Mesothelial cell of epicardium (in vitro differentiated cells): ENCODE results near the gene RERE. TPM values are rescaled to one million over a fixed set of nuclear protein-coding genes. Genes with fewer than 3 reads are reported as not detected.

Experiments used
- DNase-seq, 2 experiments: peaks; one replicate each; pipeline ENCODE4 v3.0.0; 2021; ENCODE audit warnings: low spot score in 2 of 2; ENCODE audit not compliant: unreplicated experiment in 2 of 2
- H3K27ac Mint-ChIP-seq: 2 replicates; pipeline ENCODE4 v1.8.0; 2021; ENCODE audit warnings: mixed read lengths
- H3K27me3 Mint-ChIP-seq: 2 replicates; pipeline ENCODE4 v1.8.0; 2021; ENCODE audit warnings: low read depth, mixed read lengths
- H3K36me3 Mint-ChIP-seq: 2 replicates; pipeline ENCODE4 v1.8.0; 2021; ENCODE audit warnings: mixed read lengths
- H3K4me1 Mint-ChIP-seq: 2 replicates; pipeline ENCODE4 v1.8.0; 2021; ENCODE audit warnings: mixed read lengths
- H3K4me3 Mint-ChIP-seq: 2 replicates; pipeline ENCODE4 v1.8.0; 2021; ENCODE audit warnings: mild to moderate bottlenecking, moderate library complexity, mixed read lengths
- H3K9me3 Mint-ChIP-seq: 2 replicates; pipeline ENCODE4 v1.8.0; 2021; ENCODE audit warnings: mixed read lengths
- total RNA-seq: library from RNA; stranded (reverse); gene quantifications from 3 replicates; pipeline ENCODE4 v1.2.1, GENCODE V29; 2021
- TF ChIP-seq, protein P1 (sequence below): fragments of 200-600 bp; sonication (generic); IDR thresholded peaks from one replicate; pipeline ENCODE4 v1.5.0; 2021; ENCODE audit warnings: antibody characterized with exemption; ENCODE audit not compliant: unreplicated experiment

RERE gene
- total RNA-seq, 1 donor from 2014 or later = 187 TPM

DNA sequence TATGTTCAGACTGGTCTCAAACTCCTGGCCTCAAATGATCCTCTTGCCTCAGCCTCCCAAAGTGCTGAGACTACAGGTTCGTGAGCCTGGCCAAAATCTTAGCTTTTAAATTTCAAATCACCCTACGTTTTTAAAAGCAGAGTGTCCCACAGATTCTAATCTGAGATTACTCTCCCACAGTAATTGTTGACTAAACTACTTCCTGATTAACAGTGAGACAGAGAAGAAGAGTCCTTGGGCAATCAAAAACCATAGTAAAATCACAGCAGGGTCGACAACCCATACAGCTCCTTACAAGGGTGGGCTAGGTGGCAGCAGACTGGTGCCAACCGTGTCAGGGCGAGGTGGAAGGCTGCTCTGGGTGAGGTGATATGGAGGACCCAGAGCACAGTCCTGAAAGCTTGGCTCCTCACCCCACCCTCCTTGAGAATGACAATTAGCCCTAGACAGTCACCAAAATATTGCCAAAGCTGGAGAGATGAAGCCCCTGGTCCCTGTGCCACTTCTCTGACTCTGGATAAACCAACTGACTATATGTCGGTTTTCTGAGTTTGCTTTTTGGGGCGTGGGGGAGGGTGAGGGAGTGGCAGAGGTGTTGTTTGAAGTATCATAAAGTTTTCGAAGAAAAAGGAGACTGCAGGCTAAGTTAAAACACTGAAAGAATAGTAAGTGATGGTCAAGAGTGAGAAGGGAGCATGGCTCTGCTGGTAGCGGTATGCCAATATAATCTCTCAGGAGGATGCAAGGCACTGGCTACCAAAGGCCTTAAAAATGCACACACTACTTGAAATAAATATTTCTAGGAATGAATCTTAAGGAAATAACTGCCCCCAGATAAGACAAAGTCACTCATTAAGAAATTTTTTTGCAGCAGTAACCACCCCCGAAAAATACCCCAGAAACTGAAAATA lies 412.7 kb downstream of the RERE start:
- Mint-ChIP-seq H3K9me3 (no peaks in the 10 kb centered on the region), H3K4me1 (peaks cover 33% of the 10 kb centered on the region), H3K27me3 (no peaks in the 10 kb centered on the region), H3K4me3 (no peak overlapping the region), H3K27ac (peak overlapping the region; percentile 18), H3K36me3 (peaks cover 25% of the 10 kb centered on the region)
- DNase-seq = no peak
- TF ChIP-seq, protein P1, sequence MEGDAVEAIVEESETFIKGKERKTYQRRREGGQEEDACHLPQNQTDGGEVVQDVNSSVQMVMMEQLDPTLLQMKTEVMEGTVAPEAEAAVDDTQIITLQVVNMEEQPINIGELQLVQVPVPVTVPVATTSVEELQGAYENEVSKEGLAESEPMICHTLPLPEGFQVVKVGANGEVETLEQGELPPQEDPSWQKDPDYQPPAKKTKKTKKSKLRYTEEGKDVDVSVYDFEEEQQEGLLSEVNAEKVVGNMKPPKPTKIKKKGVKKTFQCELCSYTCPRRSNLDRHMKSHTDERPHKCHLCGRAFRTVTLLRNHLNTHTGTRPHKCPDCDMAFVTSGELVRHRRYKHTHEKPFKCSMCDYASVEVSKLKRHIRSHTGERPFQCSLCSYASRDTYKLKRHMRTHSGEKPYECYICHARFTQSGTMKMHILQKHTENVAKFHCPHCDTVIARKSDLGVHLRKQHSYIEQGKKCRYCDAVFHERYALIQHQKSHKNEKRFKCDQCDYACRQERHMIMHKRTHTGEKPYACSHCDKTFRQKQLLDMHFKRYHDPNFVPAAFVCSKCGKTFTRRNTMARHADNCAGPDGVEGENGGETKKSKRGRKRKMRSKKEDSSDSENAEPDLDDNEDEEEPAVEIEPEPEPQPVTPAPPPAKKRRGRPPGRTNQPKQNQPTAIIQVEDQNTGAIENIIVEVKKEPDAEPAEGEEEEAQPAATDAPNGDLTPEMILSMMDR = no peak

GRCh38 chr1:8402109-8402710 lies 415.2 kb downstream of the RERE start:
- TF ChIP-seq, protein P1 = no peak
- Mint-ChIP-seq H3K27me3 (no peaks in the 10 kb centered on the region), H3K27ac (peak overlapping the region; percentile 81), H3K4me3 (no peak overlapping the region), H3K4me1 (peaks cover 29% of the 10 kb centered on the region), H3K9me3 (peaks cover 4% of the 10 kb centered on the region), H3K36me3 (peaks cover 31% of the 10 kb centered on the region)
- no peak for DNase-seq

DNA sequence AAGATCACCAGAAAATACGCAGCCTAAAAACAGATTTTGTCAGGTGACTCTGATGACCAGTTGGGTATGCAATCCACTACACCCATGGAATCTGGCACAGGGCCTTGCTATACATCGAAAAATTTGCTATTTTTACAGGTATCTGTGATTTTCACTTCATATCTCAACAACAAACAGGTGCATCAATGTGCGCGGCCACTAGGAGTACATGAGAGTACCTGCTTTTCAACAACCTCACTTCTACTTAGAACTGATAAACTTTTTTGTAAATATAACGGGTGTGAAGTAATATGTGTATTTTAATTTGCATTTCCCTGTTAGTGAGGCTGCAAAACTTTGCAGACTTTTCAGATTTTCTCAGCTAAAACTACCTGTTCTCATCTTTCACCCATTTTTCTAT lies 418.8 kb downstream of the RERE start:
- peaks cover 16% of the 10 kb centered on the region for H3K36me3 Mint-ChIP-seq
- H3K27ac Mint-ChIP-seq = peak overlapping the region; percentile 90
- H3K4me1 Mint-ChIP-seq = peaks cover 51% of the 10 kb centered on the region
- no peak for DNase-seq
- H3K9me3 Mint-ChIP-seq = peaks cover 4% of the 10 kb centered on the region
- no peaks in the 10 kb centered on the region for H3K27me3 Mint-ChIP-seq
- TF ChIP-seq, protein P1 = peak; percentile 39
- H3K4me3 Mint-ChIP-seq = no peak overlapping the region

DNA sequence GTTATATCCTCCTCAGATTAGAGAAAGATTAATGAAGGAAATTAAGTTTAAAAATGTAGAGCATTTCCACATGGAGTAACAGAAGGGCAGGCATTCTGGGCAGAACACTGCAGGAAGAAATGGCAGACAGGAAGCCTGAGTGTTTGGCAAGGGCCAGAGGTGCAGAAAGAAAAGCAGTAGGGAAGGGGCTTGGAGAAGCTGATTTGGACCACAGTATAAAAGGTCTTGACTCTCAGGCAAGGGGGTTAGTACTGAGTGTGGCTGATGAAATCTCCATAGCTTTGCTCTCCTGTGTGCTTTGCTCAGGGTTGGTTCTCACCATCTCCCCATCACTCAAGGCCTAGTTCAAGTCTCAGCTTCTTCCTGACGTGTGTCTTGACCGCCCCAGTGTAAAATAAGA lies 419.4 kb downstream of the RERE start:
- peak overlapping the region; percentile 90 for H3K27ac Mint-ChIP-seq
- peaks cover 16% of the 10 kb centered on the region for H3K36me3 Mint-ChIP-seq
- peaks cover 52% of the 10 kb centered on the region for H3K4me1 Mint-ChIP-seq
- DNase-seq = no peak
- H3K4me3 Mint-ChIP-seq = no peak overlapping the region
- peaks cover 4% of the 10 kb centered on the region for H3K9me3 Mint-ChIP-seq
- TF ChIP-seq, protein P1 = no peak
- H3K27me3 Mint-ChIP-seq = no peaks in the 10 kb centered on the region

DNA sequence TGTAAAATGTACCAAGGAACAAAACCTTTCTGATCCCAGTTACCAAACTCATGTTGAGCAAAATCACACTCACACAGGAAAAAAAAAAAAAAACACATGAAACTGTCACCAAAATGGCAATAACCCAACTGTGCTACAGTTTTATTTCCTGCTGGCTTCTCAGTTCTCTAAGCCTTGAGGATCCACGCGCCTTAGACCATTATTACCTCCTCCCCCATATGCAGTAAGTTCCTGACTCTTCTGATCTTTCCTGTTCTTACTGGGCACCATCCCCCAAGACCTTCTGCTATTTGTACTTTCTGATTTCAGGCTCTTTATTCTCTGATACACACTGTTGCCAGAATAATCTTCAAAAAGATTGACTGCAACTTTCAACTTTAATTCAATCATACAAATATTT lies 419.9 kb downstream of the RERE start:
- TF ChIP-seq, protein P1 = no peak
- H3K4me1 Mint-ChIP-seq = peaks cover 58% of the 10 kb centered on the region
- DNase-seq = no peak
- H3K27me3 Mint-ChIP-seq = no peaks in the 10 kb centered on the region
- H3K27ac Mint-ChIP-seq = peak overlapping the region; percentile 90
- H3K4me3 Mint-ChIP-seq = no peak overlapping the region
- H3K9me3 Mint-ChIP-seq = peaks cover 4% of the 10 kb centered on the region
- H3K36me3 Mint-ChIP-seq = peaks cover 14% of the 10 kb centered on the region
